Skin of body (tissue), 3 donors: ENCODE results near the gene TTC14. TPM values are rescaled to one million over a fixed set of nuclear protein-coding genes. Genes with fewer than 3 reads are reported as not detected.

Source experiments
- DNase-seq: peaks from one replicate; lab custom pipeline; 2025; lab: John Stamatoyannopoulos, UW
- small RNA-seq: library from RNA; depleted of rRNA; stranded (forward); fragments of <200 nt; gene quantifications from one replicate; pipeline ENCODE3, GENCODE V24; 2014; ENCODE audit warnings: low replicate concordance
- total RNA-seq: library from RNA; depleted of rRNA; stranded (reverse); fragments of >200 nt; gene quantifications from one replicate; pipeline ENCODE4 v1.2.3, GENCODE V29; 2014

TTC14 gene
- total RNA-seq, 1 donor from 2014 or later = 36.6 TPM

GRCh38 chr3:180631317-180631716 is 29.4 kb downstream of the TTC14 start:
- DNase-seq = no peak

- DNase-seq = no peak
Measured at GRCh38 chr3:180633722-180634121, 31.8 kb downstream of the TTC14 start.

GRCh38 chr3:180640987-180641386 is 39.0 kb downstream of the TTC14 start:
- DNase-seq = no peak

- DNase-seq = no peak
Measured at GRCh38 chr3:180646187-180646790, 44.3 kb downstream of the TTC14 start.

GRCh38 chr3:180656406-180656805 is 54.4 kb downstream of the TTC14 start:
- no peak for DNase-seq

GRCh38 chr3:180657094-180657493 is 55.1 kb downstream of the TTC14 start:
- no peak for DNase-seq

Small RNA genes lying within 50 kb of the gene (small RNA-seq; reads per million reads assigned to genes)
- gene AC068298.1 (not detected), gene RNU6-486P (not detected)

Other genes starting within 250 kb of the TTC14 start
- gene CCDC39, start 77.3 kb downstream of the TTC14 start, total RNA-seq = not detected